ENCODE data around the gene ADAM10.

Gene ADAM10

GRCh38 chr15:58715266-58715917, 34.1 kb downstream of the ADAM10 start:
- DNase-seq, result no peak

GRCh38 chr15:58710701-58711100, 38.8 kb downstream of the ADAM10 start:
- DNase-seq, result no peak

- DNase-seq, result no peak
These were observed 42.1 kb downstream of the ADAM10 start for GRCh38 chr15:58707397-58707796.

GRCh38 chr15:58705105-58705504, 44.4 kb downstream of the ADAM10 start:
- DNase-seq, result no peak

- no peak for DNase-seq
These were observed 45.2 kb downstream of the ADAM10 start for GRCh38 chr15:58704155-58704865.

GRCh38 chr15:58703610-58704009, 45.9 kb downstream of the ADAM10 start:
- DNase-seq, result no peak

- no peak for DNase-seq
These were observed 47.3 kb downstream of the ADAM10 start for GRCh38 chr15:58702233-58702632.

- DNase-seq, result no peak
These were observed 48.1 kb downstream of the ADAM10 start for GRCh38 chr15:58701376-58701775.

GRCh38 chr15:58699769-58700168, 49.7 kb downstream of the ADAM10 start:
- no peak for DNase-seq

GRCh38 chr15:58698887-58699641, 50.4 kb downstream of the ADAM10 start:
- no peak for DNase-seq

- DNase-seq, result no peak
These were observed 52.3 kb downstream of the ADAM10 start for GRCh38 chr15:58697220-58697619.

GRCh38 chr15:58696738-58697137, 52.8 kb downstream of the ADAM10 start:
- DNase-seq, result no peak

GRCh38 chr15:58694641-58695398, 54.7 kb downstream of the ADAM10 start:
- DNase-seq, result no peak

GRCh38 chr15:58690703-58691102, 58.8 kb downstream of the ADAM10 start:
- DNase-seq, result no peak

GRCh38 chr15:58689646-58690045, 59.9 kb downstream of the ADAM10 start:
- DNase-seq, result no peak

GRCh38 chr15:58686286-58686685, 63.2 kb downstream of the ADAM10 start:
- no peak for DNase-seq

- DNase-seq, result peak; percentile 15
These were observed 64.8 kb downstream of the ADAM10 start for GRCh38 chr15:58684751-58685150.

- no peak for DNase-seq
These were observed 65.3 kb downstream of the ADAM10 start for GRCh38 chr15:58684036-58684710.

- DNase-seq, result no peak
These were observed 67.3 kb downstream of the ADAM10 start for GRCh38 chr15:58682234-58682633.

GRCh38 chr15:58678683-58679082, 70.8 kb downstream of the ADAM10 start:
- no peak for DNase-seq

- DNase-seq, result no peak
These were observed 72.1 kb downstream of the ADAM10 start for GRCh38 chr15:58677426-58677825.

- DNase-seq, result no peak
These were observed 72.7 kb downstream of the ADAM10 start for GRCh38 chr15:58676766-58677165.

GRCh38 chr15:58671186-58671585, 78.3 kb downstream of the ADAM10 start:
- DNase-seq, result no peak

Measured in EL (cell line).